GM19193 (cell line): ENCODE measurements around the gene ACE.

Experiments
- POLR2A ChIP-seq: IDR thresholded peaks from 4 replicates; pipeline ENCODE4 v1.6.1; 2011; ENCODE audit not compliant: insufficient read depth, insufficient read length; ENCODE audit errors: extremely low read depth

Gene ACE

GRCh38 chr17:63491977-63492618 is 15.2 kb downstream of the ACE start:
- TF ChIP-seq POLR2A: no peak

- no peak for TF ChIP-seq POLR2A
Observed at GRCh38 chr17:63492940-63493339, 16.1 kb downstream of the ACE start.

DNA sequence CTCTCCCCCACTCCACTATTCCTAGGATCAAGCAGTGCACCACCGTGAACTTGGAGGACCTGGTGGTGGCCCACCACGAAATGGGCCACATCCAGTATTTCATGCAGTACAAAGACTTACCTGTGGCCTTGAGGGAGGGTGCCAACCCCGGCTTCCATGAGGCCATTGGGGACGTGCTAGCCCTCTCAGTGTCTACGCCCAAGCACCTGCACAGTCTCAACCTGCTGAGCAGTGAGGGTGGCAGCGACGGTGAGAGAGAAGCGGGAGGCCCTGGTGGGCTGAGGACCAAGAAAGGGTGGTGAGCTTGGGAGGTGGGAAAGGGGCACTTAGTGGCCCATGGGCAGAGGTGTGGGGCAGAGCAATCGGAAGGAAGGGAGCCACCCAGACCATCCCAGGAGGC is 16.6 kb downstream of the ACE start:
- no peak for TF ChIP-seq POLR2A

- TF ChIP-seq POLR2A: no peak
Observed at GRCh38 chr17:63494300-63494928, 17.6 kb downstream of the ACE start.

- no peak for TF ChIP-seq POLR2A
Observed at GRCh38 chr17:63495491-63495890, 18.6 kb downstream of the ACE start.

- TF ChIP-seq POLR2A: no peak
Observed at GRCh38 chr17:63496177-63496576, 19.3 kb downstream of the ACE start.

GRCh38 chr17:63496663-63497400 is 20.0 kb downstream of the ACE start:
- TF ChIP-seq POLR2A: no peak

DNA sequence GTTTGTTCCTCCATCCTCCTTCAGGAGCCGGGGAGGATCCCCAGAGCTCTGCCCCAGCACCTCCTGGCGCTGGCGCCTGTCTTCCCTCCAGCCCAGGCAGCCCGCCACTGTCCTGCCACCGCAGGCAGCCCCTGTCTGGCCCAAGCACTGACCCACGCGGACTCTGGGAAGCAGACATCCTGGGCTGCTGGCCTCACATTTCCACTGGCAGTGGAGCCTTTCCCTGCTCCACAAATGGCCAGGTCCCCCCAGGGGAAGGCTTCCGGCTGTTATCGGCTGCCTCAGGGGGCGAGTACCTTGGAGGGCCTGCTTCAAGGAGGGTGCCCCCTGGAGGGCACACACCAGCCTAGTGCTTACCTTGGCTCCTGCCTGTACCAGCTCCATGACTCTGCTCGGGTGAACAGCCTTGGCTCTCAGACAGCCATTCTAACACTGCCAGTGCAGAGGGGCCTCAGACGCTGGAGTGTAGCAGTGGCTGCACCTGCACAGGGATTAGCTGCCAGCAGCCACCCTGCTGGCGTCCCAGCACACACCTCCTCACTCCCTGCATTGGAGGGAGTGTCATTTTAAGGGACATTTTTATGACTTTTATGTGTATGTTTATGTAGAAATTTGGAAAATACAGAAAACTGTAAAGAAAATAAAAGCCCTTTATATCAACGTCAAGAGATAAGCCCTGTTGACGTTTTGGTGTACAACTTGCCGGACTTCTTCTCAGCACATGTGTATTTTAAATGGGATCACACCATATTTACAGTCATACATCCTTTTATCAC is 21.0 kb downstream of the ACE start:
- TF ChIP-seq POLR2A: no peak

DNA sequence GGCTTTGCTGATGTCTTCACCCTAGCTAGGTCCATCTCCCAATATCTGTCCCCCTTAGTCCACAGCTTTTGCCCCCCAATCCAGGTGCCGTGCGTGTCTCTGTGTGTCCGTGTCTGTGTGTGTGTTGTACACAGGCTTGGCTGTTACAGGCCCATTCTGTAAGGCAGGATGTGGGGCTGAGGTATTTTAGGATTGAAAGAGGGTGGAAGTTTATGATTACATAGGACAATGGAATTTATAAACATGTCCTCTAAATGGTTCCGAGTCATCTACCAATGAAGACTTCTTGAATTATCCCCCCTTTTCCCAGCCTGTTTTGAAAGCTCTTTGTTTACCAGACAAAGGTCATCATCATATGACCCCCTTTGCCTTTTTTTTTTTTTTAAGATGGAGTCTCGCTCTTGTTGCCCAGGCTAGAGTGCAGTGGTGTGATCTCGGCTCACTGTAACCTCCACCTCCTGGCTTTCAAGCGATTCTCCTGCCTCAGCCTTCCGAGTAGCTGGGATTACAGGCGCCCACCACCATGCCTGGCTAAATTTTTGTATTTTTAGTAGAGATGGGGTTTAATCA is 21.9 kb downstream of the ACE start:
- TF ChIP-seq POLR2A: no peak

- TF ChIP-seq POLR2A: no peak
Observed at GRCh38 chr17:63500543-63501390, 23.9 kb downstream of the ACE start.

- TF ChIP-seq POLR2A: no peak
Observed at GRCh38 chr17:63503341-63503705, 26.5 kb downstream of the ACE start.

DNA sequence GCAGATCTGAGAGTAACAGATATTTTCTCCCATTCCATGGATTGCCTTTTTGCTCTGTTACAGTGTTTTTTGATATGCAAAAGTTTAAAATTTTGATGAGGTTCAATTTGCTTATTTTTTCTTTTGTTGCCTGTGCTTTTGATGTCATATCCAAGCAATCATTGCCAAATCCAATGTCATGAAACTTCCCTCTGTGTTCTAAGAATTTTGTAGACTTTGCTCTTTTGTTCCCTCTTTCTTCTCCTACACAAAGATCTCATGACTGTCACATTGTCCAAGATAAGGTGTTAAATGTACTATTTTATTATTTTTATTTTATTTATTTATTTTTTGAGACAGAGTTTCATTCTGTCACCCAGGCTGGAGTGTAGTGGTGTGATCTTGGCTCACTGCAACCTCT is 27.4 kb downstream of the ACE start:
- TF ChIP-seq POLR2A: no peak

DNA sequence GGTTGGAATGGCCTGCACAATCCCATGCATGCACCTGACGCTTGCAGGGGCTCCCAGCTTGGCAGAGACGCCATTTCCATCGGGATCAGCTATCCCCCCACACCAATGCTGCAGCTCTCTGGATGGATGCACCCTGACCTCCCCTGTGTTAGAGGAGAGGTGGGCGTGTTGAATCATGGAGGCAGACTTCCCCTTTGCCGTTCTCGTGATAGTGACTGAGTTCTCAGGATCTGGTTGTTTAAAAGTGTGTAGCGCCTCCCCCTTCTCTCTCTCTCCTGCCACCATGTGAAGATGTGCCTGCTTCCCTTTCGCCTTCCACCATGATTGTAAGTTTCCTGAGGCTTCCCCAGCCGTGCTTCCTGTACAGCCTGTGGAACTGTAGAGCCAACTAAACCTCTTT is 28.5 kb downstream of the ACE start:
- TF ChIP-seq POLR2A: no peak

DNA sequence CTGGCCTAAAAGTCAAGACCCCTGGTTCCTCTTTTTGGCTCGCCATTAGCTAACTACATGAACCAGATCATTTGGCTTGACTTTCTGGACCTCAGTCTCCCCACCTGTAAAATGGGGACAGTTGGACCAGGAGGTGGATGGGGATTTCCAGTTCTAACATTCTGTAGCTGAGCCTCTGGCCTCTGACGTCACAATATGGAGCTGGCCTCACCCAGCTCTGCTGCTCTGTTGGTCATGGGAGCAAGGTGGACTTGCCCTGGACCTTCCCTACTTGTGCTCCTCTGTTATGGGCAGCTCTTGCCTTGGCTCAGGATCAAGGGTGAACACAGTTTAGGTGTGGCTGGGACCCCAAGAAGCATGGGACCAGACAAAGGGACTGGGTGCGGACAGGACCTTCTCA is 29.8 kb downstream of the ACE start:
- no peak for TF ChIP-seq POLR2A
